HepG2 (cell line): ENCODE measurements around the gene TSTD1. TPM values are rescaled to one million over a fixed set of nuclear protein-coding genes. Genes with fewer than 3 reads are reported as not detected.

Experiments
- AKAP8 ChIP-seq: sonication (generic); formaldehyde crosslinking; IDR thresholded peaks from 2 replicates; pipeline ENCODE4 v1.5.1; 2020; ENCODE audit warnings: mild to moderate bottlenecking, missing genetic modification reagents
- CC2D1A ChIP-seq: sonication (generic); formaldehyde crosslinking; IDR thresholded peaks from 2 replicates; pipeline ENCODE4 v1.8.1; 2023; ENCODE audit warnings: mild to moderate bottlenecking, missing genetic modification reagents
- FOXC1 ChIP-seq: sonication (generic); formaldehyde crosslinking; IDR thresholded peaks from 2 replicates; pipeline ENCODE4 v1.8.0; 2022; ENCODE audit warnings: mild to moderate bottlenecking, missing genetic modification reagents, borderline replicate concordance
- JARID2 ChIP-seq: sonication (generic); formaldehyde crosslinking; IDR thresholded peaks from 2 replicates; pipeline ENCODE4 v1.8.1; 2023; ENCODE audit warnings: missing genetic modification reagents, inconsistent platforms; ENCODE audit not compliant: insufficient replicate concordance
- KLF12 ChIP-seq: sonication (generic); formaldehyde crosslinking; IDR thresholded peaks from 2 replicates; pipeline ENCODE4 v1.4.0; 2020; ENCODE audit warnings: missing genetic modification reagents, borderline replicate concordance
- KLF6 ChIP-seq: IDR thresholded peaks from 2 replicates; pipeline ENCODE4 v1.8.0; 2016; ENCODE audit warnings: missing biosample characterization, missing genetic modification reagents
- MYNN ChIP-seq: sonication (generic); formaldehyde crosslinking; IDR thresholded peaks from 2 replicates; pipeline ENCODE4 v1.4.0; 2020; ENCODE audit warnings: mild to moderate bottlenecking, low read depth, missing genetic modification reagents
- RBM22 ChIP-seq: fragments of 200-400 bp; formaldehyde crosslinking; optimal IDR thresholded peaks from 2 replicates; pipeline ENCODE3; 2017; ENCODE audit warnings: mild to moderate bottlenecking, low read length, moderate library complexity
- RBM39 ChIP-seq: fragments of 200-400 bp; formaldehyde crosslinking; IDR thresholded peaks from one replicate; pipeline ENCODE4 v1.6.1; 2018; ENCODE audit warnings: antibody characterized with exemption, mild to moderate bottlenecking, low read depth, low read length; ENCODE audit not compliant: poor library complexity, severe bottlenecking
- RXRA ChIP-seq: sonication (generic); formaldehyde crosslinking; IDR thresholded peaks from 2 replicates; pipeline ENCODE4 v1.5.1; 2020; ENCODE audit warnings: missing genetic modification reagents
- SP140L ChIP-seq: sonication (generic); formaldehyde crosslinking; IDR thresholded peaks from 2 replicates; pipeline ENCODE4 v1.4.0; 2020; ENCODE audit warnings: missing genetic modification reagents, borderline replicate concordance
- TOE1 ChIP-seq: sonication (generic); formaldehyde crosslinking; IDR thresholded peaks from 2 replicates; pipeline ENCODE4 v1.4.0; 2020; ENCODE audit warnings: mild to moderate bottlenecking, missing genetic modification reagents
- XBP1 ChIP-seq: sonication (generic); formaldehyde crosslinking; IDR thresholded peaks from 2 replicates; pipeline ENCODE4 v1.5.0; 2020; ENCODE audit warnings: missing genetic modification reagents
- ZBTB20 ChIP-seq: sonication (generic); formaldehyde crosslinking; IDR thresholded peaks from 2 replicates; pipeline ENCODE4 v1.8.1; 2023; ENCODE audit warnings: missing genetic modification reagents, low read depth, mild to moderate bottlenecking, borderline replicate concordance
- ZNF24 ChIP-seq: fragments of 450-650 bp; IDR thresholded peaks from 2 replicates; pipeline ENCODE4 v1.6.1; 2017; ENCODE audit warnings: antibody characterized with exemption, mild to moderate bottlenecking
- ZNF264 ChIP-seq: sonication (generic); formaldehyde crosslinking; IDR thresholded peaks from 2 replicates; pipeline ENCODE4 v1.4.0; 2020; ENCODE audit warnings: missing genetic modification reagents
- ZNF274 ChIP-seq: sonication (generic); formaldehyde crosslinking; IDR thresholded peaks from 2 replicates; pipeline ENCODE4 v1.5.1; 2020; ENCODE audit warnings: mild to moderate bottlenecking, missing genetic modification reagents
- ZNF567 ChIP-seq: sonication (generic); formaldehyde crosslinking; IDR thresholded peaks from 2 replicates; pipeline ENCODE4 v1.8.1; 2023; ENCODE audit warnings: mild to moderate bottlenecking, missing genetic modification reagents, borderline replicate concordance
- ZNF768 ChIP-seq: sonication (generic); formaldehyde crosslinking; IDR thresholded peaks from 2 replicates; pipeline ENCODE4 v1.4.0; 2020; ENCODE audit warnings: missing genetic modification reagents
- polyA plus RNA-seq, 8 experiments: library from polyadenylated mRNA; depleted of rRNA in 3 of 8; stranded (reverse) in 7 of 8; unstranded in 1 of 8; fragments of >200 nt; fragmentation: Illumina TruSeq in 4 of 8; extraction: Trizol in 4 of 8; gene quantifications; 2 replicates each; pipeline versions ENCODE4 v1.2.1 to v1.2.3, GENCODE V29; 2011 to 2016; ENCODE audit warnings: low read depth in 4 of 8, missing spikeins in 1 of 8, mixed read lengths in 1 of 8; ENCODE audit not compliant: insufficient read depth in 1 of 8
- total RNA-seq, 5 experiments: library from RNA; depleted of rRNA; stranded (reverse); fragments of >200 nt; fragmentation: Illumina TruSeq; extraction: Trizol; gene quantifications; 2 replicates each; pipeline ENCODE4 v1.2.3, GENCODE V29; 2016; ENCODE audit warnings: low read depth in 1 of 5
- TF ChIP-seq, protein P1 (sequence below): sonication (generic); formaldehyde crosslinking; conservative IDR thresholded peaks from 2 replicates; pipeline ENCODE4 v1.4.0; 2020; ENCODE audit warnings: missing genetic modification reagents
- TF ChIP-seq, protein P2 (sequence below): sonication (generic); formaldehyde crosslinking; IDR thresholded peaks from 2 replicates; pipeline ENCODE4 v1.5.0; 2020; ENCODE audit warnings: mild to moderate bottlenecking, missing genetic modification reagents, borderline replicate concordance
- TF ChIP-seq, protein P3 (sequence below): IDR thresholded peaks from 2 replicates; pipeline ENCODE4 v1.6.1; 2016; ENCODE audit warnings: low read depth
- TF ChIP-seq, protein P4 (sequence below): sonication (generic); formaldehyde crosslinking; IDR thresholded peaks from 2 replicates; pipeline ENCODE4 v1.4.0; 2020; ENCODE audit warnings: missing genetic modification reagents, low read depth, mild to moderate bottlenecking, borderline replicate concordance
- TF ChIP-seq, protein P5 (sequence below): sonication (generic); formaldehyde crosslinking; IDR thresholded peaks from 2 replicates; pipeline ENCODE4 v1.8.1; 2023; ENCODE audit warnings: mild to moderate bottlenecking, missing genetic modification reagents

Gene TSTD1
- total and polyA plus RNA-seq, 2 of the 13 experiments (the other 11 are each of a cell fraction or from before 2014, with no cell fraction given): 0.15 to 0.31 TPM

DNA sequence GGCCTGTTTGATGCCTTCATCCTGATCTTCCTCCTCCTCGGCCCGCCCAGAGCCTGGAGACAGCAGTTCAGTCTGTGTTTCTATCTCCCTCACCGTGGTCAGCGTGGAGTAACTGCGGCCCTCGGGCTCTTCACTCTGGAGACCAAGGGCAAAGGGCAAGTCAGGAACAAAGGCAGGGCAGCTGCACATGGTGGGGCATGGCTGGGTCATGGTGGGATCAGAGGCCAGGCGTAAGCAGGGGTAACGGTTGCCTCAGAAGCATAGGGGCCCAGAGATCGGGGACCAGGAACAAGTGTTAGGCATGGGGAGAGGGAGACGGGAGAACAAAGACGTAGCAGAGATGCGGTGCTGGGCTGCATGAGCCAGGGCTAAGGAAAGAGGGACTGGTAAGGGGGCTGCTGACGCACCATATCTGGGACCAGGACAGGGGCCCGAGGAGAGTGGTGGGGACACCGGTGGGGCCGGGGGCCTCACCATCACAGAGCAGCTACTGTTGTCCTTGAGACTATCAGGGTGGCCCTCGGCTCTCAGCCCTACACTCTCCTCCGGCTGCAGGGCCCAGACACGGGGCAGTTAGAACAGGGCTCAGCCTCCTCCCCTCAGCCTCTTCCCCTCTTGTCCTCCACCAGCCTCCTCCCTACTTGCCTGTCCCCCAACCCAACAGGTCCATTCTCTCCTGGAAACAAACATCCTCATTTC is 34.1 kb upstream of the TSTD1 start (continued):
- TF ChIP-seq, protein P1, sequence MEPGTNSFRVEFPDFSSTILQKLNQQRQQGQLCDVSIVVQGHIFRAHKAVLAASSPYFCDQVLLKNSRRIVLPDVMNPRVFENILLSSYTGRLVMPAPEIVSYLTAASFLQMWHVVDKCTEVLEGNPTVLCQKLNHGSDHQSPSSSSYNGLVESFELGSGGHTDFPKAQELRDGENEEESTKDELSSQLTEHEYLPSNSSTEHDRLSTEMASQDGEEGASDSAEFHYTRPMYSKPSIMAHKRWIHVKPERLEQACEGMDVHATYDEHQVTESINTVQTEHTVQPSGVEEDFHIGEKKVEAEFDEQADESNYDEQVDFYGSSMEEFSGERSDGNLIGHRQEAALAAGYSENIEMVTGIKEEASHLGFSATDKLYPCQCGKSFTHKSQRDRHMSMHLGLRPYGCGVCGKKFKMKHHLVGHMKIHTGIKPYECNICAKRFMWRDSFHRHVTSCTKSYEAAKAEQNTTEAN (CRISPR knock-in tag): no peak
- TF ChIP-seq MYNN: no peak
- no peak for TF ChIP-seq JARID2 (CRISPR knock-in tag)
- TF ChIP-seq TOE1: no peak
- no peak for TF ChIP-seq KLF6 (CRISPR knock-in tag)
- no peak for TF ChIP-seq RBM22
- TF ChIP-seq RXRA: peak; percentile 49; the same call in 1 of the 2 replicates
- no peak for TF ChIP-seq FOXC1
- TF ChIP-seq ZNF24: no peak
- TF ChIP-seq ZNF274 (CRISPR knock-in tag): no peak
- TF ChIP-seq, protein P2, sequence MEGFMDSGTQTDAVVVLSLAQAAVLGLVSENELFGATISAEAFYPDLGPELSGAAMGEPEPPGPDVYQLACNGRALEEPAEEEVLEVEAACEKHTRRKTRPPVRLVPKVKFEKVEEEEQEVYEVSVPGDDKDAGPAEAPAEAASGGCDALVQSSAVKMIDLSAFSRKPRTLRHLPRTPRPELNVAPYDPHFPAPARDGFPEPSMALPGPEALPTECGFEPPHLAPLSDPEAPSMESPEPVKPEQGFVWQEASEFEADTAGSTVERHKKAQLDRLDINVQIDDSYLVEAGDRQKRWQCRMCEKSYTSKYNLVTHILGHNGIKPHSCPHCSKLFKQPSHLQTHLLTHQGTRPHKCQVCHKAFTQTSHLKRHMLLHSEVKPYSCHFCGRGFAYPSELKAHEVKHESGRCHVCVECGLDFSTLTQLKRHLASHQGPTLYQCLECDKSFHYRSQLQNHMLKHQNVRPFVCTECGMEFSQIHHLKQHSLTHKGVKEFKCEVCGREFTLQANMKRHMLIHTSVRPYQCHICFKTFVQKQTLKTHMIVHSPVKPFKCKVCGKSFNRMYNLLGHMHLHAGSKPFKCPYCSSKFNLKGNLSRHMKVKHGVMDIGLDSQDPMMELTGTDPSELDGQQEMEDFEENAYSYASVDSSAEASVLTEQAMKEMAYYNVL: no peak
- TF ChIP-seq, protein P3, sequence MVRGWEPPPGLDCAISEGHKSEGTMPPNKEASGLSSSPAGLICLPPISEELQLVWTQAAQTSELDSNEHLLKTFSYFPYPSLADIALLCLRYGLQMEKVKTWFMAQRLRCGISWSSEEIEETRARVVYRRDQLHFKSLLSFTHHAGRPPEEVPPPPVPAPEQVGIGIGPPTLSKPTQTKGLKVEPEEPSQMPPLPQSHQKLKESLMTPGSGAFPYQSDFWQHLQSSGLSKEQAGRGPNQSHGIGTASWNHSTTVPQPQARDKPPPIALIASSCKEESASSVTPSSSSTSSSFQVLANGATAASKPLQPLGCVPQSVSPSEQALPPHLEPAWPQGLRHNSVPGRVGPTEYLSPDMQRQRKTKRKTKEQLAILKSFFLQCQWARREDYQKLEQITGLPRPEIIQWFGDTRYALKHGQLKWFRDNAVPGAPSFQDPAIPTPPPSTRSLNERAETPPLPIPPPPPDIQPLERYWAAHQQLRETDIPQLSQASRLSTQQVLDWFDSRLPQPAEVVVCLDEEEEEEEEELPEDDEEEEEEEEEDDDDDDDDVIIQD (CRISPR knock-in tag): no peak
- TF ChIP-seq AKAP8: no peak
- no peak for TF ChIP-seq ZNF567 (CRISPR knock-in tag)
- no peak for TF ChIP-seq XBP1
- TF ChIP-seq, protein P4, sequence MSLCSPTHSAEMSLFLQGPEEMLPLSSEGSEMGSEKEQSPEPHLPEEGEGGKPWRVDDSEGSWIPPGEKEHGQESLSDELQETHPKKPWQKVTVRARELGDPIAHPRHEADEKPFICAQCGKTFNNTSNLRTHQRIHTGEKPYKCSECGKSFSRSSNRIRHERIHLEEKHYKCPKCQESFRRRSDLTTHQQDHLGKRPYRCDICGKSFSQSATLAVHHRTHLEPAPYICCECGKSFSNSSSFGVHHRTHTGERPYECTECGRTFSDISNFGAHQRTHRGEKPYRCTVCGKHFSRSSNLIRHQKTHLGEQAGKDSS: no peak
- TF ChIP-seq ZNF768 (CRISPR knock-in tag): no peak
- TF ChIP-seq, protein P5, sequence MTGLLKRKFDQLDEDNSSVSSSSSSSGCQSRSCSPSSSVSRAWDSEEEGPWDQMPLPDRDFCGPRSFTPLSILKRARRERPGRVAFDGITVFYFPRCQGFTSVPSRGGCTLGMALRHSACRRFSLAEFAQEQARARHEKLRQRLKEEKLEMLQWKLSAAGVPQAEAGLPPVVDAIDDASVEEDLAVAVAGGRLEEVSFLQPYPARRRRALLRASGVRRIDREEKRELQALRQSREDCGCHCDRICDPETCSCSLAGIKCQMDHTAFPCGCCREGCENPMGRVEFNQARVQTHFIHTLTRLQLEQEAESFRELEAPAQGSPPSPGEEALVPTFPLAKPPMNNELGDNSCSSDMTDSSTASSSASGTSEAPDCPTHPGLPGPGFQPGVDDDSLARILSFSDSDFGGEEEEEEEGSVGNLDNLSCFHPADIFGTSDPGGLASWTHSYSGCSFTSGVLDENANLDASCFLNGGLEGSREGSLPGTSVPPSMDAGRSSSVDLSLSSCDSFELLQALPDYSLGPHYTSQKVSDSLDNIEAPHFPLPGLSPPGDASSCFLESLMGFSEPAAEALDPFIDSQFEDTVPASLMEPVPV (CRISPR knock-in tag): no peak
- no peak for TF ChIP-seq CC2D1A (CRISPR knock-in tag)
- no peak for TF ChIP-seq SP140L (CRISPR knock-in tag)
- no peak for TF ChIP-seq KLF12 (CRISPR knock-in tag)
- peak; percentile 7 for TF ChIP-seq RBM39
- no peak for TF ChIP-seq ZNF264 (CRISPR knock-in tag)
- no peak for TF ChIP-seq ZBTB20 (CRISPR knock-in tag)
